Suprapubic skin (tissue), 3 donors: ENCODE data around the gene LPCAT1.

Source experiments
- POLR2AphosphoS5 ChIP-seq, 3 donors: sonication (generic); formaldehyde crosslinking; IDR thresholded peaks; one replicate each; pipeline ENCODE4 v1.6.1; 2017; ENCODE audit warnings: antibody characterized with exemption in 3 of 3
- TF ChIP-seq, protein P1 (sequence below), 2 donors: fragments of 200-600 bp in 1 of 2; fragments of 450-650 bp in 1 of 2; sonication (generic) in 1 of 2; IDR thresholded peaks; one replicate each; pipeline ENCODE4 v1.5.1; 2016 to 2019; ENCODE audit warnings: antibody characterized with exemption in 2 of 2, mild to moderate bottlenecking in 1 of 2, moderate library complexity in 1 of 2

- TF ChIP-seq, protein P1, sequence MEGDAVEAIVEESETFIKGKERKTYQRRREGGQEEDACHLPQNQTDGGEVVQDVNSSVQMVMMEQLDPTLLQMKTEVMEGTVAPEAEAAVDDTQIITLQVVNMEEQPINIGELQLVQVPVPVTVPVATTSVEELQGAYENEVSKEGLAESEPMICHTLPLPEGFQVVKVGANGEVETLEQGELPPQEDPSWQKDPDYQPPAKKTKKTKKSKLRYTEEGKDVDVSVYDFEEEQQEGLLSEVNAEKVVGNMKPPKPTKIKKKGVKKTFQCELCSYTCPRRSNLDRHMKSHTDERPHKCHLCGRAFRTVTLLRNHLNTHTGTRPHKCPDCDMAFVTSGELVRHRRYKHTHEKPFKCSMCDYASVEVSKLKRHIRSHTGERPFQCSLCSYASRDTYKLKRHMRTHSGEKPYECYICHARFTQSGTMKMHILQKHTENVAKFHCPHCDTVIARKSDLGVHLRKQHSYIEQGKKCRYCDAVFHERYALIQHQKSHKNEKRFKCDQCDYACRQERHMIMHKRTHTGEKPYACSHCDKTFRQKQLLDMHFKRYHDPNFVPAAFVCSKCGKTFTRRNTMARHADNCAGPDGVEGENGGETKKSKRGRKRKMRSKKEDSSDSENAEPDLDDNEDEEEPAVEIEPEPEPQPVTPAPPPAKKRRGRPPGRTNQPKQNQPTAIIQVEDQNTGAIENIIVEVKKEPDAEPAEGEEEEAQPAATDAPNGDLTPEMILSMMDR (IDR thresholded peaks at IDR 0.05): no peak
- TF ChIP-seq POLR2AphosphoS5 (IDR thresholded peaks at IDR 0.05): no peak
Measured at GRCh38 chr5:1536322-1536845, 12.6 kb upstream of the LPCAT1 start.
